ENCODE results near the gene ANGPTL7.

ANGPTL7 gene

GRCh38 chr1:11204396-11205190 lies 15.4 kb downstream of the ANGPTL7 start:
- no peak for DNase-seq (ENCODE audit: low read depth, low spot score)

DNA sequence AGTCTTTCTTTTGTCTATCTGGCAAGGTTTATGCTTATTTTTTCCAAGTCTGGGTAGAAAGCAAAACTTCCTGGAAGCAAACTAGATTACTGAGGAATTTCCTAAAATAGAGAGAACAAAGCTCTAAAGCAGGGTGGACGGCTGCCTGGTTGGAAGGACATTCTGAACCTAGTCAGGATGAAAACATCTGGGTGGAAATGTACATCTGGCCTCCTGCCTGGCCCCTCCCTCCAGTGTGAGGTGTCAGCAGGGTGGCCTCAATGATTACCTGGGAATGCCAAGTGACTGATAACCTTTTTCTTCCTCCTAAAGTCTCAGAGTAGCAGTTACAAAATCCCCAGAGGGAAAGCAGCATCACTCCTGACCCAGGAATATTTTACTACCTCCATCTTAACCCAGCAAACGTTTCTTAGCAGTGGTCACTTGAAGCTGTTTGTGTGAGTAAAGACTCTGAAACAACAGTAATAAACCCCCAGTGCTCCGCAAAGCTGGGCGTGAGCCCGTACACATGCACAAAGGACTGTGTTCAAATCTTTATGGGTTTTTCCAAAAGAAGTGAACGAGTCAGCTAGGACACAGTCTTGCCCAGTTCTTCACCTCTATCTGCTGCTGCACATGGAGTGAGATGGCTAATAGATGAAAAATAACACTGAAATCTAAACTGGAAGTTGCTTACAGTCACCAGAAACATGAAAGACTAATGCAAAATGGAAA lies 18.9 kb downstream of the ANGPTL7 start:
- DNase-seq (ENCODE audit: low read depth, low spot score): no peak

DNA sequence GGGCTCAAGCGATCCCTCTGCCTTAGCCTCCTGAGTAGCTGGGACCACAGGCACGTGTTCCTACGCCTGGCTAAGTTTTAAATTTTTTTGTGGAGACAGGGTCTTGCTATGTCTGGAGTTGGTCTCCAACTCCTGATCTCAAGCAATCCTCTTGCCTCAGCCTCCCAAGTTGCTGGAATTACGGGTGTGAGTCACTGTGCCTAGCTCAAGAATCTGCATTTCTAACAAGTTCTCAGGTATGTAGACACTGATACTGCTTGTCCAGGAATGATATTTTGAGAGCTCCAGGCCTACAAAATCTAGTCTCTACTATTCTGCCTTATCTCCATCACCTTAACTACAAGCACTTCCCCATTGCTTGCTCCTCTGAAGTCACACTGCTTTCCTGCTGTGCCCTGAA lies 22.3 kb downstream of the ANGPTL7 start:
- DNase-seq (ENCODE audit: low read depth, low spot score): no peak

DNA sequence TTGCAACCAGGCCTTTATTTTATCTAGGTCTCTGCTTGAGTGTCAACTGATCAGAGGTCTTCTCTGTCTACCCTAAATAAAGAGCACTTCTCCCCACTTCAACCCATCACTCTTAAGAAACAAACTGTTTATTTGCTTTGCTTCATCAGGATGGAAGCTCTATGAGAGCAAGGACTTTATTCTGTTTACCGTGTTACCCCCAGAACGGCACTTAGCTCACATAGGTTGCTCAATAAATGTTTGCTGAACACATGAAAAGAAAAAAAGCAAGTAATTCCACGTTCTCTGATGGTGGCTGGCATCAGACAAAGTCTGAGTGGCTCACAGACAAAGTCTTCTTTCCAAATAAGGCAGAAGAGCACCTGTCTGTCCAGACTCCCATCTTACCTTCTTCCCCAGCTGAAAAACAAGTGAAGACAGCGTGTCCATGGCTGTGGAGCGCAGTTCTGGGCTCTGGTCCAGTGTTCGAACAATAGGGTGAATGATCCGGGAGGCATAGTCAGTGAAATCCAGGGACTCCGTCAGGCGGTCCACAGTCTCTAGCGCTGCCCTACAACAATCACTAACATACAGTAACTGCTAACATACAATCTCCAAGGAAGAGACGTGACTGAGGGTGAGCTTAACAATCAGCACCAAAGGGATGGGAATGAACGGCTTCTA lies 22.9 kb downstream of the ANGPTL7 start:
- DNase-seq (ENCODE audit: low read depth, low spot score): no peak

DNA sequence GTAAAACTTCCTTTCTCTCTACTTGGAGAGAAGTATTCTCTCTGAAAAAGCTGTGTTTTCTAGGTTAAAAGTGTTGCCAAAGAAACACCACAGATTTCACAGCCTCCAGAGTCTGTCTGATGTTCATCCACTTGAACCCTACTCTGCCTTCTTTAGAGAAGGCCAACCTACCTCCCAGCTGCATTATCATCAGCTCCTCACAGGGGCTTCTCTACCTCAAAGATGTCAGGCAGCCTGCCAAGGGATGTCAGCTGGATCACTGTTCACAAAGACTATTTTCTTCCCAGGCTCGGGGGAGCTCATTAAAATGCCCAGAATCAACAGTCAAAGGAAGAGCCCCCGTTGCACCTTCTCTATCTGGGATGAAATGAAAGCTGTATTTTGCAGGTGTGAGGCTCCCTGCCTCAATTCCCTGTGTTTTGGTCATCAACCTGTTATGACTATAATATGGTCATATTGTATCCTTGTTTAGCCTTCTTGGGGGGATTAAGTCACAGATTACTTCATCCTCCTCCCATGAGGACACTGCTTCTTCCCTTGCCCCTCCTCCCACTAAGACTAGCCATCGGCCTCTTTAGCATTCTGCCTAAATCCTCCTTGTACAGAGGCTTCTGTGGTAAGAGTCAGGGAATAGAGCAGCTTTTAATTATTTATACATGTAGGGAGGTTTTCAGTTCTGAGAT lies 25.7 kb downstream of the ANGPTL7 start:
- DNase-seq (ENCODE audit: low read depth, low spot score): no peak

- no peak for DNase-seq (ENCODE audit: low read depth, low spot score)
These were observed 26.3 kb downstream of the ANGPTL7 start for GRCh38 chr1:11215381-11216005.

DNA sequence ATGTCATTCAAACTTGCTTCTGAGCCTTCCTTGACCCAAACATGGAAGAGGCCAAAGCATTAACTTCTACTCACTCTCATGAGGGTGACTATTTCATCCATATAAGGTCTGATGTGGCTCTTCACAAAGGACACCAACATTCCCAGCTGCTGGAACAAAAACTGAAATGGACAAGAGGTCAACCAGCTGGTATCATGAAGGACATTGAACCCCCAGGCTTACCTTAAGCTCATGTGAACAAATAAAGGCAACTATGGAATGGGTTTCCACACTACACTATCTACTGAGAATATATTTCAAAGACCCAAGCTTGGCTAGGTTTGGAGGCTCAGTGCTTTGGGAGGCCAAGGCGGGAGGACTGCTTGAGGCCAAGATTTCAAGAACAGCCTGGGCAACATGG lies 26.9 kb downstream of the ANGPTL7 start:
- no peak for DNase-seq (ENCODE audit: low read depth, low spot score)

GRCh38 chr1:11227106-11228077 lies 38.2 kb downstream of the ANGPTL7 start:
- DNase-seq (ENCODE audit: low read depth, low spot score): no peak

DNA sequence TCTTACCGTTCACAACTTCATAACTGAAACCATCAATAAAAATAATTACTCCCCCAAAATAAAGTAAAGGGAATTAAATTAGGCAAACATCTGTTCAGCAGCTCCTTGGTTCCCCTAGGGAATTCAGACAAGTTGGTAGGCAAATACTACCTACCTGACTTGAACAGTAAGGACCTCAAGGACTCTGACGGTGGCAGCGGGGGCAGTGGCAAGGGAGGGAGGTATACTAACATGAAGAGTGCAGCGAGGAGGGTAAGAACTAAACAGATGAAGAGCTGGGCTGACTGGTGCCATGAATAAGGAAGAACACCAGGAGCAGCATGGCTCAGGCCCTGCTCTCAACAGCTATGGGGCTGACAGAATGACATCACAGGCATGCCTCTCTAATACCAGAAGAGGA lies 40.0 kb downstream of the ANGPTL7 start:
- DNase-seq (ENCODE audit: low read depth, low spot score): no peak

DNA sequence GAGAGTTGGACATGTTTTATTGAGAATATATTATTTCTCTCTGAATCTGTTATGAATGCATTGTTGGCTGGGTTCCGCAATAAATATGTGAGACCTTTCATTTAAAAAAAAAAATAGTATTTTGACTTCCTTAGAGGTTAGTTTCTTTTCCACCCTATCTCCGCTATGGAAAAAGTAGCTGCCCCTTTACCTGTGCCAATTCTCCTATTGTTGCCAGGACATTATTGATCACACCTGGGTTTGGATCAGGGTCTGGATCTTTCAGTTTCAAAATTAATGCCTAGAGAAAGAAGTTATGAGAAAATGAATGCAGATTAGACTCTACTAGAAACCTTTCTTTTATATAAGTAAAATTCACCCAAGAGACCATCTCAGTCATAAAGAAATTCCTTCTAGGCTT lies 44.1 kb downstream of the ANGPTL7 start:
- no peak for DNase-seq (ENCODE audit: low read depth, low spot score)

- no peak for DNase-seq (ENCODE audit: low read depth, low spot score)
These were observed 48.2 kb downstream of the ANGPTL7 start for GRCh38 chr1:11237356-11237755.

GRCh38 chr1:11238311-11238710 lies 49.2 kb downstream of the ANGPTL7 start:
- no peak for DNase-seq (ENCODE audit: low read depth, low spot score)

- DNase-seq (ENCODE audit: low read depth, low spot score): no peak
These were observed 56.1 kb downstream of the ANGPTL7 start for GRCh38 chr1:11245248-11245647.

Measured in brain pericyte (primary cell).